ENCODE data around the gene CILP2.

CILP2 gene

GRCh38 chr19:19504754-19505668 lies 33.1 kb upstream of the CILP2 start:
- no peak for DNase-seq (ENCODE audit: low read depth)

- DNase-seq (ENCODE audit: low read depth) = no peak
Observed at GRCh38 chr19:19505669-19506326, 32.3 kb upstream of the CILP2 start.

- no peak for DNase-seq (ENCODE audit: low read depth)
Observed at GRCh38 chr19:19506592-19506991, 31.5 kb upstream of the CILP2 start.

- no peak for DNase-seq (ENCODE audit: low read depth)
Observed at GRCh38 chr19:19507354-19507753, 30.7 kb upstream of the CILP2 start.

GRCh38 chr19:19508217-19508616 lies 29.8 kb upstream of the CILP2 start:
- DNase-seq (ENCODE audit: low read depth) = no peak

GRCh38 chr19:19510432-19510831 lies 27.6 kb upstream of the CILP2 start:
- DNase-seq (ENCODE audit: low read depth) = no peak

- no peak for DNase-seq (ENCODE audit: low read depth)
Observed at GRCh38 chr19:19513682-19514081, 24.4 kb upstream of the CILP2 start.

GRCh38 chr19:19514215-19514657 lies 23.8 kb upstream of the CILP2 start:
- no peak for DNase-seq (ENCODE audit: low read depth)

DNA sequence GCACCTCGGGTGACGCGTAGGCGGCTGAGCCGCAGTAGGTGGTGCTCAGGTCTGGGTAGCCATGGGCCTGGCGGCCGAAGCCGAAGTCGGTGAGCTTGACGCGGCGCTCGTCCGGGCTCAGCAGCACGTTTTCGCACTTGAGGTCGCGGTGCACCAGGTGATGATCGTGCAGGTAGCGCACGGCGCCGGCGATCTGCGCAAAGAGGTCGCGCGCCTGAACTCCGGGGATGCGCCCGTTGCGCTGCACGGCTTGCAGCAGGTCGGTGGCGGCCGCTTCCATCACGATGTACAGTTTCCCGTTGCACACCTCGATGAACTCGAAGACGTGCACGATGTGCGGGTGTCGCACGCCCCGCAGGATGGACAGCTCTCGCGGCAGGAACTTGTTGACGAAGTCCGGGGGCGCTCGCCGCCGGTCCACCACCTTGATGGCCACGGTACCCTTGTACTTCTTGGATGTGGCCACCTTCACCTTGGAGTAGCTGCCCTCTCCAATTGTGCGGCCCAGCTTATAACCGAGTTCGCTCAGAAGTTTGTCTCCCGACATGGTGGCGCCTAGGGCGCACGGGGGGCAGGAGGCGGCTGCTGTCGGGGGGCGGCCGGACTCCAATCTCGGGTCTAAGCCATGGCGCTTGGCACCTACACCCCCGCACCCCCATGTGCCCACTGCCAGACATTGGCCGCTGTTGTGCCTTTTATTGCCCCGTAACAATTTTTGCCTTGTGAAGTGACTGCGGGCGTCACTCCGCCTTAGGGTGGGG lies 23.0 kb upstream of the CILP2 start, which contains the start of gene TSSK6:
Gene TSSK6, minus strand, starts transcription at position 668 of the 761 bp plus-strand sequence. Its CDS starts 121 bp downstream, at position 547.
- DNase-seq (ENCODE audit: low read depth) = no peak

DNA sequence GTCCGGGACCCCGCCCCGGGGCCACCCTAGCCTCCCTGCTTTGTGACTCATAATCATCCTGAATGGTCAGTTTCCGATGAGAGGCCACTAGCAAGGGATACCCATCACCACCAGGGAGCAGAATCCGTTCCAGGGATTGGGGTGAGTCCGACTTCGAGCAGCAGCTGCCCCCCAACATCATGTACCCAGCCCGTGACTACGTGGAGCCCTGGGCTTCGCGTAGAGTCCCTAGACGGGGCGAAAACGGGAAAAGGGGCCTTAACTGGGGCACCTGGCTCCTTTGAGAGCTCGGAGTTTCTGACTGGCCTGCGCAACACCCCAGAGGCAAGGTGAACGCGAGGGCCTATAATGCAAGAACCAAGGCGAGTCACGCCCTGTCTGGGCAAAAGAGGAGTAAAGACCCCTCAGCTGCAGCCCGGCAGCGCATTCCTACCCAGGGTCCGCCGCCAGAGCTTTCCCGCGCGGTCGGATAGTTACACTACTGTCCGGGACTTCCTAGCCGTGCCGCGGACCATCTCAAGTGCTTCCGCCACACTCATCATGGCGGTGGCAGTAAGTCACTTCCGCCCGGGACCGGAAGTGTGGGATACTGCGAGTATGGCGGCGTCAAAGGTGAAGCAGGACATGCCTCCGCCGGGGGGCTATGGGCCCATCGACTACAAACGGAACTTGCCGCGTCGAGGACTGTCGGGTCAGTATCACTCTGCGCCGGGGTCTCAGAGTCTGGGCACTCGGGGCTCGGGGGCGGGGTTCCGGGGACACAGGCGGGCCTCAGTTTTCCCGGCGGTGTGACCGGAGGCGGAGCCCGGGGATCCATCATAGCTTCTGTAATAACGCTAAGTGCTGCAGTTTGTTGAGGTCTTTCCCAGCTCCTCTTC lies 22.2 kb upstream of the CILP2 start, which contains the start of gene NDUFA13:
Gene NDUFA13, plus strand, starts transcription at position 584 of the 878 bp plus-strand sequence. Its CDS starts 14 bp downstream, at position 598.
- peak; percentile 87 for DNase-seq (ENCODE audit: low read depth)

GRCh38 chr19:19517235-19517619 lies 20.8 kb upstream of the CILP2 start:
- no peak for DNase-seq (ENCODE audit: low read depth)

- DNase-seq (ENCODE audit: low read depth) = no peak
Observed at GRCh38 chr19:19520989-19521388, 17.1 kb upstream of the CILP2 start.

DNA sequence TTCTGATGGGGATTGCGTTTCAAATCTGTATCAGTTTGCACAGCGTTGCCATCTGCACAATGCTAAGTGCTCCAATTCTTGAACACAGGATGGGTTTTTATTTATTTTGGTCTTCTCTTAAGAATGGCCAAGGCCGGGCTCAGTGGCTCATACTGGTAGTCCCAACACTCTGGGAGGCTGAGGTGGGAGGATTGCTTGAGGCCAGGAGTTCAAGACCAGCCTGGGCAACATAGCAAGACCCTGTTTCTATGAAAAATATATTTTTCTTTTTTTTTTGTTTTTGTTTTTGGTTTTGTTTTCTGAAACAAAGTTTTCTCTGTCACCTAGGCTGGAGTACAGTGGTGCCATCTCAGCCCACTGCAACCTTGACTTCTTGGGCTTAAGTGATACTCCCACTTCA lies 14.9 kb upstream of the CILP2 start:
- DNase-seq (ENCODE audit: low read depth) = no peak

DNA sequence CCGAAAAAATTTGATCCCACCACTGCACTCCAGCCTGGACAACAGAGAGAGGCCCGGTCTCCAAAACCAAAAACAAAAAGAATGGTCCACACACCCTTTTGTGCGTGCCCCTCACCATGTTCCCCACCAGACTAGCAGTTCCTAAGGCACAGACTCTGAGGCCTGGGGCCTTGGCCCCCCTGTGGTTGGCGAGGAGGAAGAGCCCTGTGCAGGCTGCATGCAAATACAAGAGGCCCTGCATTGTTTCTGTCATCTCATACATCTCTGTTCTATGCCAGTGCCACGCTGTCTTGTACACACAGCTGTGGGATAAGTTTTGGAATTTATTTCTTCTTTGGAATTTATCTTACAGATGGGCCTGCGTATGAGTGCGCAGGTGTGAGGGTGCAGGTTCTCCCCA lies 14.0 kb upstream of the CILP2 start:
- no peak for DNase-seq (ENCODE audit: low read depth)

- no peak for DNase-seq (ENCODE audit: low read depth)
Observed at GRCh38 chr19:19525611-19526380, 12.3 kb upstream of the CILP2 start.

DNA sequence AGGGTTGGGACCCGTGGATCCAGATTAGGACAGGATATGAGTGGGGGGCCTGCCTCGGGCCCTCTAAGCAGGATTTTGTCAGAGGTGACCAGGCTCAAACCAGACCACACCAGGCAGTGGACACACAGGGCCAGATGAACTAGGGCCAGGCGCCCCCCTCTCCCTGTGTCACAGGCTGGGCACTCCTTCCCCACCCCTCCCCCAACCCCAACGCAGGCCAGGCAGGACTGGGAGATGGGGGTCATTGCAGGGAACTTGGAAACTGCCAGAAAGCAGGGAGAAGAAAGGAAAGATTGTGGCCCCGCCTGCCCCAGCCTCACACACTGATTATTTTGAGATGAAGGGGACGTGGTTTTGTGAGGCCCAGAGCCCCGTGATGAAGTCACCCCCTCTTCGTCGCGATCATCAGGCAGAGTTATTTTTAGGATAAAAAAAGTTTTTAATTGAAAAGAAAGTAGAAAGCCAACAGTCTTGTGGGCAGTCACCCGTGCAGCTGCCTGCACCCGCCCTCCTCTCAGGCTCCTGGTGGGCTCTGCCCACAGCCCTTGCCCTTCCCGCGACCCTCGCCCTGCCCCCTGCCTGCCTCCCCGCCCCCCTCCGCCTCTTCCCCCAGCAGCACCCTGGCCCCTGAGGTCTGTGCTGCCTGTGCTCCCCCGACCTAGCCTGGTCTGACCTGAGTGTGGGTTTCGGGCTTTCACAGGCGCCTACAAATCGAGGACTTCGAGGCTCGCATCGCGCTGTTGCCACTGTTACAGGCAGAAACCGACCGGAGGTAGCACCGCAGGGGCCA lies 11.3 kb upstream of the CILP2 start:
- no peak for DNase-seq (ENCODE audit: low read depth)

DNA sequence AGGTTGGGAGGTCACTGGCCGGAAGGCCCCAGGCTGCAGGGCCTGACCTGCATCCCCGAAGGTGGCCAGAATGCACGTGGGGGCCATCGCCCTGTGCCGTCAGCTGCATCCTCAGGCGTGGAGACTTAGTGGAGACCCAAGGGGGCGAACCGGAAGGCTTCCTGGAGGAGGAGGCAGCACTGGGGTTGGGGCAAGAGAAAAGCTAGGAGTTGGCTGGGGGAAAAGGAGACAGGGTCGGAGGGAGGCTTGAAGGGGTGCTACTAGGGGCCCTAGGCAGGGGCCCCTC lies 10.8 kb upstream of the CILP2 start:
- no peak for DNase-seq (ENCODE audit: low read depth)

DNA sequence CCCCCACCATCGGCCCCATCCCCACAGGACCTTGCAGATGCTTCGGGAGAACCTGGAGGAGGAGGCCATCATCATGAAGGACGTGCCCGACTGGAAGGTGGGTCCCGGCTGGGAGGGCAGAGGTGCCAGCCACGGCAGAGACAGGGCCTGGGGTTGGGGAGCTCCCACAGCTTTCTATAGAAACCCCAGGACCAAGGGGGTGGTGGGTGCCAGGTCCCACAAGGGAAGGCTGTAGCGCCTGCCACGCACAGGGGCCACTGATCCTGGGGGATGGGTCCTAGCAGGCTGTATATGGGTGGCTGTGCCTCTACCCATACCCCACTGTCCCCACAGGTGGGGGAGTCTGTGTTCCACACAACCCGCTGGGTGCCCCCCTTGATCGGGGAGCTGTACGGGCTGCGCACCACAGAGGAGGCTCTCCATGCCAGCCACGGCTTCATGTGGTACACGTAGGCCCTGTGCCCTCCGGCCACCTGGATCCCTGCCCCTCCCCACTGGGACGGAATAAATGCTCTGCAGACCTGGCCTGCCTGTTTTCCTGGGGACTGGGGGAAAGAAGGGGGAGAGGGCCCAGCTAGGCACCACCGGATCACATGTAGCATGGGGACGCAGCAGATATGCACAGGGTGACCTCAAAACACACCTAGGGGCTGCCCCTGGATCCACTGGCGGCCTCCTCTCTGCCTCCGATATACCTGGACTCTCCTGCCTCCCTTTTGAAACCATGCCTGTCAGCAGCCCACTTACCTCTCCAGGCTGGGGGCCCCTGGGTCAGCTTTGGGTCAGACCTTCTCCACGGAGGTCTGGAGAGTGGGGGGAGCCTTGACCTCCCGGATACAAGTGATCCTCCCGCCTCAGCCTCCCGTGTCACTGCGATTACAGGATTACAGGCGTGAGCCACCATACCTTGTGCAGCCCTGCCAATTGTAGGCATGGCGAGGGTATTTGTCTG lies 10.1 kb upstream of the CILP2 start:
- no peak for DNase-seq (ENCODE audit: low read depth)

Measured in stimulated activated CD4-positive, alpha-beta T cell treated with anti-CD3 and anti-CD28 coated beads, Interleukin-2, amount 100 ng/mL, for 4 hours (primary cell).